Measurements from ENCODE around the gene TBXAS1.

Gene TBXAS1

DNA sequence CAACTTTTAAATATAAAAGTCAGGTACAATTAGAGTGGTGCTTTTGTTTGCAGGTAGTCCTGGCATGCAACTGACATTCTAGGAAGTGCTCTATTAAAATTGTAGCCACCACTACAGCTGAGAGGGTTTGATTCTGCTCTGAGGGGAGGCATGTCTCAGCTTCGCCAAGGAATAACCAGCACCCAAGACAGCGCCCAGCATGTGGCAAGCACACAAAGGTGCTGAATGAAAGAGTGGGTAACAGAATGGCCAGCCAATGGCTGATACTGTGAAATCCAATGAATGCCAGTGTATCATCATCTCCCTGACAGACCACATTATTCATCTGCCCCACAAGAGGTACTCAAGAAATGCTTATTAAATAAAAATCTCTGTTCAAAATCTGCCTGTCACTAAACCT, 226.8 kb downstream of the TBXAS1 start:
- DNase-seq: no peak

DNA sequence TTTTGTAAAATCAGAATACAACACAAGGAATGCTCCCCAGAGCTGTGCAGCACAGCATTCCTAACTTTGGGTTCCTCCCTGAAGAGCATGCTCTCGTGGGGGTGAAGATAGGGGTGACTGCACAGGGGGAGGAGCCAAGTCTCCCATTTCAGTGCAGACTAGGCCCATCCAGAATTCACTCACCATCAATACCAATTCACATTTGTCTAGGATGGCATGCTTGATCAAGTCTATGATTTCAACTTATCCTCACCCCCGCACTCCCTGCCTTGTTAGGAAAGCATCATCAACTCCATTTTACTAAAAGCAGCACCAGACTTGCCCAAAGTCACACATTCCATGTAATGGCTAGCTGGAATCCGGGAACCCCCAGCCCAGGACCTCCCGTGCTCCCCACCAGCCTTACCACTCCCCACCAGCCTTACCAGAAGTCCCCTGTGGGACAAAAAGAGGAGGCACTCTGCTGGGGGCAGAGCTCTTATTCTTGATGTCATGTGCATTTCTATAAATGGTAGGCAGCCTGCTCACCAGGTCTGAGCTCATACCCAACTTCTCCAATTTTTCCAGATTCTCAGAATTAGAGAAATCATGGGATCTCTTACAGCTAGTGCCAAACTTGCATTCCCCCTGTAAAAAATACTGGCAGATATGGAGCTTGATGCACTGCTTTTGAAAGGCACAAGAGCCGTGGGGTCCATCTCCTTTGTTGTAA, 227.5 kb downstream of the TBXAS1 start:
- DNase-seq: no peak

DNA sequence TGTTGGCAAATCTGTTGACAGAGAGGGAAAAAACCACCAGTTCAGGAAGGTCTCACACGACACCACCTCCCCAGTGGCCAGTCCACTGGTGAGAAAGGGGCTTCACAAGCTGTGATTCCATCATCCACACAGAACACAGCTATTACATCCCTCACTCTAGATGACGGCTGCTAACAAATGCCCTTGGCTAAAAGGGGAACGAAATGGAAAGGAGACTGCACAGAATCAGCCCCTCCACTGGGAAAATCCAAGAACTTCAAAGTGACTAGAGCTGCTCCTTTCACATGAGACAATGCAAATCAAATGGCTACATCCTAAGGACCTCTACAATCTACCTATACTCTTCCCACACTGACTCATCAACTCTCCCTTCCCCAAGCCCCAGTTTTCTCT, 228.1 kb downstream of the TBXAS1 start:
- DNase-seq: no peak

DNA sequence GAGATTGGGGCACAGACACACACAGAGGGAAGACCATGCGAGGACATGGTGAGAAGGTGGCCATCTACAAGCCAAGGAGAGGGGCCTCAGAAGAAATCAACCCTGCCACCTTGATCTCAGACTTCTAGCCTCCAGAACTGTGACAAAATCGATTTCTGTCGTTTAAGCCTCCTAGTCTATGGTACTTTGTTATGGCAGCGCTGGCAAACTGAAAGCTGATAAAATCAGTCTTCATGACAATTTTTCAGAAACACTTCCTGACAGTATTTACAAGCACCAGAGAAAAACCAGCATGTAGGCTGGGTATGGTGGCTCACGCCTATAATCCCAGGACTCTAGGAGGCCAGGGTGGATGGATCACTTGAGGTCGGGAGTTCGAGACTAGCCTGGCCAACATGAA, 229.5 kb downstream of the TBXAS1 start:
- no peak for DNase-seq

DNA sequence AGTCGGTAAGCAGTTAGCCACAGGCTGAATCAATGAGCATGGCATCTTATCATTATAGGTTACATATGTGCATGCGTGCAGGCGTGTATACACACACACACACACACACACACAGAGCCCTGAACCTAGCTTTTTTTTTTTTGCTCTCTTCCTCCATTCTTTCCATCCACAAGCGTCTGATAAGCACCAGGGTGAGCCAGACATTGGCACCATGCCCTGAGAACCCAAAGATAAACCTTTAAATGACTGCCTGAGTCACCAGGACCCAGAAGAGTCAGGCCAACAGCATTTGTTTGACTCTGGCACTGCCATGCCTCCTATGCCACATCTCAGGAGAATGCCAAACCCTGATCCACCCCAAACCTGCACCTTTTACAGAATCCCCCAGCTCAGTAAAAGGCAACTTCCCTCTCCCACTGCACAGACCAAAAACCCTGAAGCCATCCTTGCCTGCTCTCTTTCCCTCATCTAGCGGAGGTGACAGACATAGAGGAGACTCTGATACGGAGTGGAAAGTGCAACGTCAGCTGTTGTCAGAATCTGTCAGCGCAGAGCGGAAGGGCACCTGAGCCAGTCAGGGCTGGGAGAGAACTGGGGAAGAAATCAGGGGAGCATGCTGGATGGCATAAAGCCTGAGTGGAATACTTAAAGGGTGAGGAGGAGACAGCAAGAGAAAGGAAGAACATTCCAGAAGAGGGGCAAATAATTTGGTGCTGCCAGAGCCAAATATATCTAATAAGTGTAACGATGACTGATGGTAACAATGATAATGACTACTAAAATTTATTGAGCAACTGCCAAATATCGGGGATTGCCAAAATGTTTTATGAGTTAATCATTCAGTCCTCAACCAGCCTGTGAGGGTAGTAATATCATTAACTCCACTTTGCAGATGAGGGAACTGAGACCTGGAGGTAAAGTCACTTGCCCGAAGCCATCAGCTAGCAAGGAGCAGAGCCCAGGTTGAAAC, 230.5 kb downstream of the TBXAS1 start:
- DNase-seq: peak; percentile 52

DNA sequence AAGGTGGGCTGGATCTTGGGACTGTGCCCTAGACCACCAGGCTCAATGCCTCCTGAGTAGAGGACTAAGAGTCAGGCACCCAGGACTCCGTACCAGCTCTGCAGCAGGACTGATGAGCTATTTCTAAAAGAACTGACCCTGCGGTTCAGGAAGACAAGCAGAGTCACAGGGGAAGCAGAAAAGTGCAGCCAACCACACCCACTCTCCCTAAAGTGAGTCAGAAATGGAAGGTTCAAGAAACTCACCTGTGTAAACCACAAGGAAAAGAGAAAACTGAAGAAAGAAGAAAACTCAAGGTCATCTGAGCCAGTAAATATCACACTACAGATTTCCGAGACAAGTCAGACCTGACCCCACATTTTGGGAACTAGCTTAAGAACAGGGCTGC, 231.2 kb downstream of the TBXAS1 start:
- DNase-seq: no peak

DNA sequence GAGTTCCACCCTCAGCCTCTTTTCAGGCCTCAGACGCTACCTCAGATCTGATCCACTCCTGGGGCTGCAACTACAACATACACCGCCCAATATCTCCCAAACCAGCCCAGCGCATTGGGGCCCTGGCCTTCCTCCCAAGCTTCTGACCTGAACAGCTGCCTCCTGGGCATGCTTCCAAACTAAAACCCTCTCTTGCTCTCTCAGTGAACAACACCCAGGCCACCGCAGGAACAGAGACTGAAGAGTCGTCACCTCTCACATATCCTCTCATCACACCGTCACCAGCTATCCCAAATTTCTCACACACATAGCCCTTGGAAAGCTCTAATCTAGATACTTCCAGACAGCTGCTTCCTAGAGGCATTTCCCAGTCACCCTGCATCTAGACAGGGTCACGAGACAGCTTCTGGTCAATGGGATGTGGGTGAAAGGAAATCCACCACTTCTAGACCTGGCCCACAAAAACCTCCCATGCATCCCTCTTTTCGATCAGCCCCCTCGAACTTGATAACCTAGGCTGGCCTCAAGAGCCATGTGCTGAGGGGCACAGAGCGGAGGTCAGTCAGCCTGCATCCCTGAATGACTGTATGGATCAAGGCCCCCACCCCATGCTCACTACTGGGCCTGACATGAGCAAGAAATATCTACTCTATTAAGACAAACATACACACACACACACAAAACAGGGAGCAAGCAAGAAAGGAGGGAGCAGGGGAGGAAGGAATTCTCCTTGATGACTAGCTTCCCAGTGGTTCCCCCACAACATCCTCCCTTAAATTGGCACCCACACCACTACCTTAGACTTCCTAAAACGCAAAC, 231.9 kb downstream of the TBXAS1 start:
- no peak for DNase-seq

DNA sequence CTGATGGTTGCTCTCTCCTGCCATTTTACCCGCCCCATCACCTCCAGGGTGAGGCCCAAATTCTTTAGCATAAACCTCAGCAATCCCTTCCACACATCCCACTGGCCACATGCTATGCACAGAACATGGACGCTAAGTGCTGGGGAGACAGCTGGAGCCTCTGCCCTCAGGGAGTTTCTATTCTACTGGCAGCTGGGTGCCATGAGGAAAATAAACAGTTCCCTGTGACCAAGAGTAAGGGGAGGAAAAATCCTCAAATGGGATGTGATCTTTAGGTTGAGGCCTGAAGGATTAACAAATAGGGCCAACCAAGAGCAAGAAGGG, 232.5 kb downstream of the TBXAS1 start:
- no peak for DNase-seq

DNA sequence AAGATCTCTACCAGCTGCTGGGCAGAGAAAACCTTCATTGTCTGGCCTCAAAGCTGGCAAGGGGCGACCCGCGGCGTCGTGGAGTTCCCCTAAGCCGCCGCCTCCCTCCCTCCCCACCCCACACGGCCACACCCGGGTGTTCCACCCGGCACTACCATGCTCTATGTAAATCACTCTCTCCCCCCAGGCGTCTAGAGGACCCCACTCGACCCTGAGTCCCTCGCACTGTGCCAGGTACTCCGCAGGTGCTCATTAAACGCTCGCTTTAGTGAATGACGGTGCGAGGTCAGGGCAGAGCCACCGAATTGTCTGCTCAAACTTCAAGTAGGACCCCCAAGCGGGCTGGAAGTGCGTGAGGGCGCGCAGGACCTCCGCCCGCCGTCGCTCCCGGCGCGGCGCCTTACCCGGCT, 233.1 kb downstream of the TBXAS1 start:
- peak; percentile 50 for DNase-seq

DNA sequence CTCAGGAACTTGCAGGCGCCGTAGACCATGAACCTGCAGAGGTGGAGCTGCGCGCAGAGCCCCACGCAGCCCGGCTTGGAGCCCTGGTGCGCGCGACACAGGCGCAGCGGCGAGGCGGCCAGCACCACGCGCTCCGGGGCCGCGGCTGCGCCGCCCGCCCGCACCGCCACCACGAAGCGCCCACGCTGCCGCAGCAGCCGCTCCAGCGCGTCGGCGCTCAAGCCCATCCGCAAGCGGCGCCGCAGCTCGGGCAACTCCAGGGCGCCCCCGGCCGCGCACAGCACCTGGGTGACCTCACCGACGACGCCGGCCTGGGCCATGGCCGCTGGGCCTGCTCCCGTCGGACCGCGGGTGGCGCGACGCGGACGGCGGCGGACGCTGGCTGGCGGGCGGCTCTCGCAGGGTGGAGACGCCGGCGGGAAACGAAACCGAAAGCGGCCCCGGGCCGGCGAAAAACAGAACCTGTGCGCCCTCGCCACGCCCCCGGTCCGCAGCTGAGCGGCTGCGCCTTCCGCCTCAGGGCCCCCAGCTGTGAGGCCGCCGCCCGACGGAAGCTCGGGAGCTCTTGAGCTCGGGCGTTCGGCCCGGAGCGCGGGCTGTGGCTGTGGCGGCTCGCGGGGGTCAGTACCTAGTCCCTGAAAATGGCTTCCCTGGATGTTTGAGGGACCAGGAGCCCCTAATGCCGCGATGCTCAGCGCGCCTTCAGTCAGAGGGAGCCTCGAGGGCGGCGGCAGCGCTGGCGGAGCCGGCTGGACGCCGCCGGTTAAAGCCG, 233.7 kb downstream of the TBXAS1 start, which contains the start of gene PARP12:
Gene PARP12, minus strand, starts transcription at position 424 of the 772 bp plus-strand sequence. Its CDS starts 104 bp downstream, at position 320.
- peak; percentile 82 for DNase-seq

DNA sequence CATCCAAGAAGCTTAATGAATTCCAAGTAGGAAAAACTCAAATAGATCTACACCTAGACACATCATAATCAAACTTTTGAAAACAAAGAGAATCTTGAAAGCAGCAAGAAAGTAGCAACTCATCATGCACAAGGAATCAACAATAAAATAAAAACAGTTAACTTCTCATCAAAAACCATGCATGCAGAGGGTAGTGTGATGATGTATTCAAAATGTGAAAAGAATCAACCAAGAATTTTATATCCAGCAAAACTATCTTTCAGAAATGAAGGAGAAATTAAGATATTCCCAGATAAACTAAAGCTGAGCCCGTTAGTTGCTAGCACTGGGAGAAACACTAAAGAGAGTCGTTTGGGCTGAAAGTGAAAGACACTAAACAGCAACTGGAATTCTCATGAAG, 238.0 kb downstream of the TBXAS1 start:
- DNase-seq: no peak

DNA sequence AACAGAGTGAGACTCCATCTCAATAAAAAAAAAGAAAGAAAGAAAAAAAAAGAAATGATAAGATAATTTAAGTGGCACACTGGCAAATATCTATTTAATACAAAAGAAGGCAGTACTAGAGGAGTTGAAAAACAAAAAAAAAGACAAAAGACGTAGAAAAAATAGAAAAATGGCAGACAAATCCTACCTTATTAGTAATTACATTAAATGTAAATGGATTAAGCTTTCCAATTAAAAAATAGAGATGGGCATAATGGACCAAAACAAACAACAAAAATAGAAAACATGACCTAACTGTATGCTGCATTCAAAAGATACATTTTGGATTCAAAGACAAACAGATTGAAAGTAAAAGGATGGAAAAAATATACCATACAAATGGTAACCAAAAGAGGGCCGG, 239.0 kb downstream of the TBXAS1 start:
- no peak for DNase-seq

DNA sequence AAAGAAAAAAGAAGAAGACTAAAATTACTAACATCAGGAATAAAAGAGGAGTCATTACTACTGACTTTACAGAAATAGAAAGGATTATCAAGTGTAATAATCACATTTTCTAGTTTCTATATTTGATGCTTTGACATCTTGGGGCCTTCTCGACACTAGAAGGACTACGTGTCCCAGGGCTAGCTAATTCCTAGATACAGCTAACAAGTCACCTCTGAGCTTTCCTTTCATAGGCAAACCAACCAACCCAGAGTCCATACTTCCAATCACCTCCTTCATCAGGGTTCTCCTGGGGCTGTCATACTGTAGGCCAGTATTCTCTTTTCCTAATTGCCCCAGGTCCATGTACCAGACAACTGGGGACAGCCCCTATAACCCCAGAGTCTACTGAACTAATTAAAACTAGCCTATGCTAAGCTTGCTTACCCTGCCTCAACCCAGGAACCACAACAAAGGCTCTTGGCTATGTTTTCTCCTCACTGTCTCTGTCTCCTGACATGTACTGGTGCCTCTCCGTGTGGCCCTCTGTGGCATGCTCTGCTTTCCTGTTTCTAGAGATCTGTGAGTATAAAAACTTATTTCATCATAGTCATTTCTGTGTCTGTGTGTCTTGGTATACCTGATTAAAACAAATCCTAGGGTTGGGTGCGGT, 240.4 kb downstream of the TBXAS1 start:
- DNase-seq: no peak
